Measurements from ENCODE around the gene INSIG2.

Gene INSIG2

DNA sequence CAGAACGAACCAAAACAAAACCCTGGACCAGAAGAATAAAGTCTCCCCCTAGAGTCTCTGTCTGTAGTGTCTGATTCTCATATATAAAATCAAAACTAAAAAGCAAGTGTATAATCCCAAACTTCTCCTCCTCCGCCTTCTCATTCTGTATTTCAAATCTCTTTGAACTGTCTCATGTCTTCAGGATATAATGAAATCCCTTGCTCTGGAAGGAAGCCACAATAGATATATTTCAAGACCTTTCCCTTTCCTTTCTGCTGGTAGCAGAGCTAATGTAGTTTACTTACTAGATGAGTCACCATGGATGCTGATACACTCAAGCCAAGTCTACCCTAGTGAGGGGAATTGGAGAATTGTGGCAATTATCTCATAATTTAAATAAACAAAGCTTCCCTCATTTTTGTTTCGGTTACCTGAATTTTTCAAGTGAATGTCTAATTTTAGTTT, 40.9 kb upstream of the INSIG2 start:
- DNase-seq (ENCODE audit: insufficient read length, low spot score) (no peak), FAIRE-seq (no peak)
- TF ChIP-seq, protein P1, sequence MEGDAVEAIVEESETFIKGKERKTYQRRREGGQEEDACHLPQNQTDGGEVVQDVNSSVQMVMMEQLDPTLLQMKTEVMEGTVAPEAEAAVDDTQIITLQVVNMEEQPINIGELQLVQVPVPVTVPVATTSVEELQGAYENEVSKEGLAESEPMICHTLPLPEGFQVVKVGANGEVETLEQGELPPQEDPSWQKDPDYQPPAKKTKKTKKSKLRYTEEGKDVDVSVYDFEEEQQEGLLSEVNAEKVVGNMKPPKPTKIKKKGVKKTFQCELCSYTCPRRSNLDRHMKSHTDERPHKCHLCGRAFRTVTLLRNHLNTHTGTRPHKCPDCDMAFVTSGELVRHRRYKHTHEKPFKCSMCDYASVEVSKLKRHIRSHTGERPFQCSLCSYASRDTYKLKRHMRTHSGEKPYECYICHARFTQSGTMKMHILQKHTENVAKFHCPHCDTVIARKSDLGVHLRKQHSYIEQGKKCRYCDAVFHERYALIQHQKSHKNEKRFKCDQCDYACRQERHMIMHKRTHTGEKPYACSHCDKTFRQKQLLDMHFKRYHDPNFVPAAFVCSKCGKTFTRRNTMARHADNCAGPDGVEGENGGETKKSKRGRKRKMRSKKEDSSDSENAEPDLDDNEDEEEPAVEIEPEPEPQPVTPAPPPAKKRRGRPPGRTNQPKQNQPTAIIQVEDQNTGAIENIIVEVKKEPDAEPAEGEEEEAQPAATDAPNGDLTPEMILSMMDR (IDR thresholded peaks at IDR 0.05; ENCODE audit: insufficient read depth, missing control alignments), result no peak

DNA sequence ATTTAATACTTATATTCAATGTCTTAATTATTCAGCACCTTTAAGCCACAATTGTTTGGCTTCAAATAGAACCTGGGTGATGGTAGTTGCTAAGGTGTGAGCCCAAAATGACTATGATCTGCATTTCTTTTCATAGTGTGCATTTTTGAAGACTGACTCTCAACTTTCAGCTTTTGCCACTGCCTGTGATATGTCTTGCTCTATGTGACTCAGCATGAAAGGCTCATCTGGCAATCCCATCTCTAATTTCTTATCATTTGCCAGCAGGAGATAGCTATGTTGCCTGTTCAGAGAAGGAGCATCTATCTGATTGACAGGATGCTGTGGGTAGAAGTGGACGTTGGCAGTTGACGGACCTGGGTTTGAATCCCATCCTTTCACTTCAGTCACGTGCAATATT, 39.9 kb upstream of the INSIG2 start:
- TF ChIP-seq, protein P1 (IDR thresholded peaks at IDR 0.05; ENCODE audit: insufficient read depth, missing control alignments), result no peak
- no peak for DNase-seq (ENCODE audit: insufficient read length, low spot score)
- no peak for FAIRE-seq

DNA sequence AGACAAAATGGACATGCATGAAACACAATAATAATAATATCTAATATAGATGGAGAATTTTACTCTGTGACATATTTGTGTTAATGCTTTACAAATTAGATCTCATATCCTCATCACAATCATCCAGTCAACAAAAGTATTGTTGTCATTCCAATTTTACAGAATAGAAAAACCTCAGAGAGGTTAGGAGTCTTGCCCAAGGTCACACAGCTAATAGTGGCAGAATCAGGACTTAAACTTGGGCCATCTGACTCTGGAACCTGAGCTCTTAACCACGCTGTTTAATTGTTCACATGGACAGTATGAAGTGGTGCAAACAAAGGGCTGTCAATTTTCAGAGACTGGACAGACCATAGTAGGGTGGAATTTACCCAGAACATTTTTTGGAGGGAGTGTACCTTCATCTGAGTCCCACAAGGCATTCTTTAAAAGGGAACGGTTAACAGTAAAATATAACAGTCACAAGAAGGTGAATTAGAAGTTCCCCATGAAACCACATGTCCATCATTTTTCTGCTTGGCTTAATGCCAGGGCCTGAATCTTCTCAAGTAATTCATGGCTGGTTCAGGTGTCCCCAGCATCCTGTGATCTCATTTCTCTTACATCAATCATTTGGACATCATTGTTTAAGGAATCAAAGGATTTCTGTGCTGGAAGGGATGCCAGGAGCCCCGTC, 39.0 kb upstream of the INSIG2 start:
- FAIRE-seq (no peak), DNase-seq (ENCODE audit: insufficient read length, low spot score) (no peak)
- TF ChIP-seq, protein P1 (IDR thresholded peaks at IDR 0.05; ENCODE audit: insufficient read depth, missing control alignments), result no peak

DNA sequence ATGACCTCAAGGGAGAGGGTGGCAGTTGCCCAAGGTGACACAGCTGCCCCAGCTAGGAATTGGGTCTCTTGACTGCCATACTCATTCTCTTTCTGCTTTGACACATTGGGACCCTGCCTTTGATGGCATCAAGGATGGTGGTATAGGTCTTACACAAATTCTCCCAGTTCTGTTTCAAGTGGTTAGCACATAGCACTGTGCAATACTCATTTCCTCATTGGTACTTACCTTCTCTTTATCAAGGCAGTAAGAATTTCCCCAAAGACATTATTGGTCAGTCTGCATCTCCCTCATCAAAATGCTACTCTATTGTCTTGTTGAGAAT, 38.5 kb upstream of the INSIG2 start:
- DNase-seq (ENCODE audit: insufficient read length, low spot score) (no peak), FAIRE-seq (no peak)

DNA sequence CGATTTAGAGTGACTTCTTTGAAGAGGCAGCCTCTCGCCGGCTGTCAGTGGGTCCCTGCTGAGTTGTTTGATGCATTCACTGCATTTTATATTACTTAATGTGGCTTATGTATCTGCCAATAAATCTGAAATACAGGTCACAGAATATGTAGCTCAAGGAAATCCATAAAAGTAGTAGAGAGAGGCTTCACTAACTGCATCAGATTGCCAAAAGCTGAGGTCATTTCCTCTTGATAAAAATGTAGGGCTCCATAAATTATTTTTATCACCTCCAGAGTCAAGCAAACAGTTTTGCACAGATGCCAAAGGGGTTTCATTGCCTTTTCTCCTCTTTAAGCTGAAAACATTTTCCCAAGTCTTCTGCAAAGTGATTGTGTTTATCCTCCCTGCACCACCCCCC, 37.9 kb upstream of the INSIG2 start:
- no peak for FAIRE-seq
- no peak for DNase-seq (ENCODE audit: insufficient read length, low spot score)

More for the DNA sequence above, 38.5 kb upstream of the INSIG2 start:
- TF ChIP-seq, protein P1 (IDR thresholded peaks at IDR 0.05; ENCODE audit: insufficient read depth, missing control alignments), result no peak

DNA sequence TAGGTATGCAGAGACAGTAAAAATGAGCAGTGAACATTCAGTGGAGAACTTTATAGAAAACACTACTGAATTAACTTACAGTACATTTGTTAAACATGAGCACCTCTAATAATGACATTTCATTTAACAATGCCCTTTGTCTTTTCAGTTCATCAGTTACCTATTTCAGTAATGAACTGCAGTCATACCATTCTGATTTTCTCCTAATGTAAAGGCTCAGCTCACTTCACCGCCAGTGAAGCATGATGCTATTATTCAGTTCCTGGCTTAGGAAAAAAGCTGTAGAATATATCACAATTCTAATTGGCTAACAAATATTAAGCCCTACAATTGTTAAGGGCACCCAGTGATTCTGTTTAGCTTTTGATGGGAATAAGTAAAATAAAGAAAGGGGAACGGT, 37.3 kb upstream of the INSIG2 start:
- no peak for DNase-seq (ENCODE audit: insufficient read length, low spot score)
- FAIRE-seq, result no peak

More for the DNA sequence above, 37.9 kb upstream of the INSIG2 start:
- TF ChIP-seq, protein P1 (IDR thresholded peaks at IDR 0.05; ENCODE audit: insufficient read depth, missing control alignments), result no peak

DNA sequence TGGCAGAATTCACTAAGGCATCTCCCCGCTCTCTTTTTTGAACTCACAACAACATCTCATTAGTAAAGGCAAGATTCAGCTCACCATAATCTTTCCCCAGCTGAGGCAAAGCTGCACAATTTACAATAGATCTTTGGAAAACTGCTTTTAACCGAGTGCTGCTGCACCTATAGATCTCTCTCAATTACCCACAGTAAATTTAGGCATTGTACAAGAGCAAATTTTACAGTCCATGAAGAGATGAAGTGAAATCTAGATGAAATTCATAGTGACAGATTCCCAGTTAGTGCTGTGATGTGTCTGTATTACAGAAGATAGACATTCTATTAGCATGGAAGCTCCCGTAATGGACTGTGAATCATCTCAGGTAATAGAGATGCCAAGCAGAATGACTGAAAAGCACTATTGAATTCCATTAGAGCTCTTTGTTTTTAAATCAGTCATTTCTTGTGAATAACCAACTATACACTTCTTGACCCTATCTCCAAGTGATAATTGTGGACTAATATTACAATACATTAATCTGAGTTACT, 36.4 kb upstream of the INSIG2 start:
- no peak for DNase-seq (ENCODE audit: insufficient read length, low spot score)
- no peak for FAIRE-seq
- TF ChIP-seq, protein P1 (IDR thresholded peaks at IDR 0.05; ENCODE audit: insufficient read depth, missing control alignments), result no peak

More for the DNA sequence above, 37.3 kb upstream of the INSIG2 start:
- TF ChIP-seq, protein P1 (IDR thresholded peaks at IDR 0.05; ENCODE audit: insufficient read depth, missing control alignments), result no peak

Measured in D721Med (cell line).